ENCODE measurements around the gene CFB. TPM values are rescaled to one million over a fixed set of nuclear protein-coding genes. Genes with fewer than 3 reads are reported as not detected.

The CFB gene
- total and polyA plus RNA-seq, 9 of the 15 experiments (the other 6 are each of a cell fraction or from before 2014, with no cell fraction given), result 0.08 to 0.91 (median 0.22) TPM; not detected in 4

- TF ChIP-seq RERE (CRISPR knock-in tag; IDR thresholded peaks at IDR 0.05; ENCODE audit: borderline replicate concordance) (no peak), ZFP1 (CRISPR knock-in tag; IDR thresholded peaks at IDR 0.05) (no peak), TCF3 (CRISPR knock-in tag; IDR thresholded peaks at IDR 0.05) (peak; percentile 65), ZKSCAN8 (CRISPR knock-in tag; IDR thresholded peaks at IDR 0.05) (no peak), IFI16 (CRISPR knock-in tag; IDR thresholded peaks at IDR 0.05) (no peak), TCF7L2 (IDR thresholded peaks at IDR 0.05; ENCODE audit: low read depth, low read length) (no peak), ZNF431 (CRISPR knock-in tag; IDR thresholded peaks at IDR 0.05) (no peak), TBP (optimal IDR thresholded peaks at IDR 0.05; ENCODE audit: low read depth, low read length) (no peak), SMARCE1 (IDR thresholded peaks at IDR 0.05) (peak; percentile 33), ZBTB43 (CRISPR knock-in tag; IDR thresholded peaks at IDR 0.05) (no peak), RAD21 (CRISPR knock-in tag; conservative IDR thresholded peaks at IDR 0.05 in 1 of 2, IDR thresholded peaks at IDR 0.05 in 1 of 2) (no peak), ELF1 (tag; IDR thresholded peaks at IDR 0.05) (no peak), PHB2 (IDR thresholded peaks at IDR 0.05; ENCODE audit: low read depth) (no peak), FOXJ3 (CRISPR knock-in tag; IDR thresholded peaks at IDR 0.05) (no peak), PKNOX1 (IDR thresholded peaks at IDR 0.05) (no peak), MYC (IDR thresholded peaks at IDR 0.05; ENCODE audit: low read depth, low read length) (no peak), MYC (CRISPR knock-in tag; IDR thresholded peaks at IDR 0.05; ENCODE audit: borderline replicate concordance, low read depth) (no peak), BRD4 (IDR thresholded peaks at IDR 0.05) (no peak), ATF4 (CRISPR knock-in tag; IDR thresholded peaks at IDR 0.05) (no peak)
- TF ChIP-seq, protein P1, sequence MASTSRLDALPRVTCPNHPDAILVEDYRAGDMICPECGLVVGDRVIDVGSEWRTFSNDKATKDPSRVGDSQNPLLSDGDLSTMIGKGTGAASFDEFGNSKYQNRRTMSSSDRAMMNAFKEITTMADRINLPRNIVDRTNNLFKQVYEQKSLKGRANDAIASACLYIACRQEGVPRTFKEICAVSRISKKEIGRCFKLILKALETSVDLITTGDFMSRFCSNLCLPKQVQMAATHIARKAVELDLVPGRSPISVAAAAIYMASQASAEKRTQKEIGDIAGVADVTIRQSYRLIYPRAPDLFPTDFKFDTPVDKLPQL (IDR thresholded peaks at IDR 0.05; ENCODE audit: extremely low read depth, insufficient read length), result no peak
Measured at GRCh38 chr6:31979238-31979898, 33.5 kb downstream of the CFB start (continued).
